ENCODE results near the gene HLA-DRA. TPM values are rescaled to one million over a fixed set of nuclear protein-coding genes. Genes with fewer than 3 reads are reported as not detected.

HLA-DRA gene
- total RNA-seq, 1 experiment from 2014 or later, result not detected

DNA sequence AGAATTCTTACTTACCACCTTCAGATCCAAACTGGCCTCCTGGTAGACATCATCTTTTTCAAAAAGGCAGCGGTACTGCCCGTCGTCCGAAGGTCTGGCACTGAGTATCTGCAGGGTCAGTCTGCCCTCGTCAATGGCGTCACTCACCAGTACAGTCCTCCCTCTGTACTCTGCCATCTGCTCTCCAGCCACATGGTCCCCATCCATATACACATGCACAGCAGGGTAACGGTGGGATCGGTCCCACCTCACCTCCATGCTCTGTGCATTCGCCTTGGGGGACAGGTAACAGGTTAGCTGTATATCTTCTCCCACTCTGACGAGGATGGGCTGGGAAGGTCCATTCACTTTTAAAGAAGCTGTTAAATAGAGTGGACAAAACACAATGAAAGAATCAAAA is 43.7 kb upstream of the HLA-DRA start:
- POLR2A ChIA-PET, result no interaction called here
- H3K4me1 Mint-ChIP-seq (ENCODE audit: low read depth, unreplicated experiment), result peaks cover 7% of the 10 kb centered on the region

DNA sequence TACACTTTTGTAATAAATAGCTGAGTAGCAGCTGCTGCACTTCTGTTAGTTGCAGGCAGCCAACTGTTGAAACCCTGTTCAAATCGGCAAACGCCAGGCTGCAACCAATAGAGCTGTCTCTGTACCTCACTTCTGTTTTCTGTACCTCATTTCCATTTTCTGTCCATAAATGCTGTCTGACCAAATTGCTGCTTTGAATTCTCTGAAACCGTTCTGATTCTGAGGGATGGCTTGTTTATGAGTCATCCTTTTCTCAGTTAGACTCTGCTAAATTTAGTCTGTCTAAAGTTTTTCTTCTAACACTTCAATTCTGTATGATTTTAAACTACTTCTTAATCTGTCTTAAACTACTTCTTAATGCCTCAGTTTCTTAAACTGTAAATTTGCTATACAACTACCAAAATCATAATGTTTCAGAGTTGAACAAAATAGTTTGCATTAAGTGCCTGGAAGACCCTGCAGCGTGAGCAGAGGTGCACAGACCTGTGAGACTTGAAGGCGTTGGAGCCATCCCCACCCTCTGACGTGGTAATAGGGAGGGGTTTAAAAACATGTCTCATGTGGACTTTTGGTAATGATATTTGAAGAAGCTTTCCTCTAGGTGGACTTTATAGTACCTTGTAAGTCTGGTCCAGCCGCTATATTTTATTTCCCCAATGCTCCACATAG is 42.3 kb upstream of the HLA-DRA start:
- H3K4me3 ChIP-seq (ENCODE audit: low read depth, low read length), result no peak overlapping the region
- Mint-ChIP-seq H3K4me3 (ENCODE audit: unreplicated experiment) (no peak overlapping the region), H3K4me1 (ENCODE audit: low read depth, unreplicated experiment) (peaks cover 7% of the 10 kb centered on the region), H3K36me3 (ENCODE audit: insufficient read depth, unreplicated experiment) (no peaks in the 10 kb centered on the region), H3K9me3 (ENCODE audit: unreplicated experiment) (no peaks in the 10 kb centered on the region), H3K27ac (ENCODE audit: unreplicated experiment) (no peak overlapping the region), H3K27me3 (ENCODE audit: insufficient read depth, unreplicated experiment) (no peaks in the 10 kb centered on the region)
- H3K4me1 ChIP-seq, result no peaks in the 10 kb centered on the region
- POLR2A ChIA-PET, result no interaction called here
- TF ChIP-seq, protein P1, sequence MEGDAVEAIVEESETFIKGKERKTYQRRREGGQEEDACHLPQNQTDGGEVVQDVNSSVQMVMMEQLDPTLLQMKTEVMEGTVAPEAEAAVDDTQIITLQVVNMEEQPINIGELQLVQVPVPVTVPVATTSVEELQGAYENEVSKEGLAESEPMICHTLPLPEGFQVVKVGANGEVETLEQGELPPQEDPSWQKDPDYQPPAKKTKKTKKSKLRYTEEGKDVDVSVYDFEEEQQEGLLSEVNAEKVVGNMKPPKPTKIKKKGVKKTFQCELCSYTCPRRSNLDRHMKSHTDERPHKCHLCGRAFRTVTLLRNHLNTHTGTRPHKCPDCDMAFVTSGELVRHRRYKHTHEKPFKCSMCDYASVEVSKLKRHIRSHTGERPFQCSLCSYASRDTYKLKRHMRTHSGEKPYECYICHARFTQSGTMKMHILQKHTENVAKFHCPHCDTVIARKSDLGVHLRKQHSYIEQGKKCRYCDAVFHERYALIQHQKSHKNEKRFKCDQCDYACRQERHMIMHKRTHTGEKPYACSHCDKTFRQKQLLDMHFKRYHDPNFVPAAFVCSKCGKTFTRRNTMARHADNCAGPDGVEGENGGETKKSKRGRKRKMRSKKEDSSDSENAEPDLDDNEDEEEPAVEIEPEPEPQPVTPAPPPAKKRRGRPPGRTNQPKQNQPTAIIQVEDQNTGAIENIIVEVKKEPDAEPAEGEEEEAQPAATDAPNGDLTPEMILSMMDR (IDR thresholded peaks at IDR 0.05; ENCODE audit: insufficient read depth in 1 of 2, low read depth in 1 of 2, low read length in 1 of 2, severe bottlenecking in 1 of 2, unreplicated experiment in 1 of 2), result no peak
- H3K9me3 ChIP-seq, result no peaks in the 10 kb centered on the region
- intact Hi-C loops (cut with micrococcal nuclease; ENCODE audit: unreplicated experiment), result no loop called here
- CTCF ChIA-PET, result no interaction called here
- DNase-seq, result no peak
- H3K27me3 ChIP-seq (replicated peaks; ENCODE audit: control insufficient read depth, insufficient read depth, low read length), result no peaks in the 10 kb centered on the region
- no TSS peak for BruUV-seq (replicated peaks)
- no peaks in the 10 kb centered on the region for H3K36me3 ChIP-seq (ENCODE audit: control insufficient read depth, insufficient read depth, low read length)

More for the DNA sequence above, 43.7 kb upstream of the HLA-DRA start:
- H3K4me1 ChIP-seq, result no peaks in the 10 kb centered on the region
- Mint-ChIP-seq H3K27ac (ENCODE audit: unreplicated experiment) (no peak overlapping the region), H3K9me3 (ENCODE audit: unreplicated experiment) (no peaks in the 10 kb centered on the region), H3K4me3 (ENCODE audit: unreplicated experiment) (no peak overlapping the region), H3K36me3 (ENCODE audit: insufficient read depth, unreplicated experiment) (no peaks in the 10 kb centered on the region), H3K27me3 (ENCODE audit: insufficient read depth, unreplicated experiment) (no peaks in the 10 kb centered on the region)
- H3K9me3 ChIP-seq, result no peaks in the 10 kb centered on the region
- CTCF ChIA-PET, result no interaction called here
- H3K27me3 ChIP-seq (replicated peaks; ENCODE audit: control insufficient read depth, insufficient read depth, low read length), result no peaks in the 10 kb centered on the region
- TF ChIP-seq, protein P1 (IDR thresholded peaks at IDR 0.05; ENCODE audit: insufficient read depth in 1 of 2, low read depth in 1 of 2, low read length in 1 of 2, severe bottlenecking in 1 of 2, unreplicated experiment in 1 of 2), result no peak
- H3K4me3 ChIP-seq (ENCODE audit: low read depth, low read length), result no peak overlapping the region
- no peak for DNase-seq
- H3K36me3 ChIP-seq (ENCODE audit: control insufficient read depth, insufficient read depth, low read length), result no peaks in the 10 kb centered on the region
- intact Hi-C loops (cut with micrococcal nuclease; ENCODE audit: unreplicated experiment), result no loop called here
- BruUV-seq (replicated peaks), result no TSS peak

DNA sequence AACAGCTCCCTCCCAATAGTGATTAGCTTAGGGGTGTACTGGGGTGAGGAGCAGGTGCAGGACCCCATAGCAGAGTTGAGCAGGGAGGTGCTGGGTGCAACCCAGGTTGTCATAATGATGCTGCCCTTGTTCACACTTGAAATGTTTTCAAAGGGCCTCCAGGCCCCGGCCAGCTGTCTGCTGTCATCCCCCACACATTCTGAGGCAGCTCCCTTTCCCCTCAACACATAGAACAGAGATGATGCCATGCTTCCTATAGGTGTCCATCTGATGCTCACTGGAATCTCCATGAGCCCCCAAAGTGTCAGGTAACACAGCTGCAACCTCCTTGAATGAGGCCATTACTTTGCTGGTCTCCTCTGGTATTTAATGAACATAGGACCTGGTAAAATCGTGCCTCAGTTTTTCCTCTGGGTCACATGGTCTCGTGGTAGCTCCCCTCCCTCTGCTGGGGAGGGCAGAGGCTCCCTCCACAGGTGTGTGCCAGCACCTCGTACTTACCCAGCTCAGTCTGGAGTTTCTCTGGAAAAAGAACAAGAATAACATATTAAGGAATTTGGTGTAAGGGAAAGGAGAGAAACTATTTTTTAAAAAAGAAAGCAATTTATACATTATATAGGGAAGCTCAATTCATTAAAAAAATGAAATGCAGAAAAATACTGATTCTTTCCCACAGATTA is 38.3 kb upstream of the HLA-DRA start:
- DNase-seq, result no peak
- no peak overlapping the region for H3K4me3 ChIP-seq (ENCODE audit: low read depth, low read length)
- ChIA-PET CTCF (no interaction called here), POLR2A (no interaction called here)
- H3K9me3 Mint-ChIP-seq (ENCODE audit: unreplicated experiment), result no peaks in the 10 kb centered on the region
- H3K36me3 ChIP-seq (ENCODE audit: control insufficient read depth, insufficient read depth, low read length), result no peaks in the 10 kb centered on the region
- no peak overlapping the region for H3K27ac Mint-ChIP-seq (ENCODE audit: unreplicated experiment)
- TF ChIP-seq, protein P1 (IDR thresholded peaks at IDR 0.05; ENCODE audit: insufficient read depth in 1 of 2, low read depth in 1 of 2, low read length in 1 of 2, severe bottlenecking in 1 of 2, unreplicated experiment in 1 of 2), result no peak
- no peaks in the 10 kb centered on the region for H3K9me3 ChIP-seq
- no TSS peak for BruUV-seq (replicated peaks)
- H3K4me3 Mint-ChIP-seq (ENCODE audit: unreplicated experiment), result no peak overlapping the region
- H3K27me3 ChIP-seq (replicated peaks; ENCODE audit: control insufficient read depth, insufficient read depth, low read length), result no peaks in the 10 kb centered on the region
- intact Hi-C loops (cut with micrococcal nuclease; ENCODE audit: unreplicated experiment), result no loop called here
- no peaks in the 10 kb centered on the region for H3K4me1 ChIP-seq
- no peaks in the 10 kb centered on the region for H3K36me3 Mint-ChIP-seq (ENCODE audit: insufficient read depth, unreplicated experiment)
- H3K27me3 Mint-ChIP-seq (ENCODE audit: insufficient read depth, unreplicated experiment), result no peaks in the 10 kb centered on the region
- H3K4me1 Mint-ChIP-seq (ENCODE audit: low read depth, unreplicated experiment), result no peaks in the 10 kb centered on the region

Measured in Caco-2 (cell line).